K562 (cell line): ENCODE measurements around the gene SFXN5. TPM values are rescaled to one million over a fixed set of nuclear protein-coding genes. Genes with fewer than 3 reads are reported as not detected.

Experiments used
- ATAC-seq: fragments of 200-7000 bp; cut with Tn5 transposase; 3 replicates; pipeline ENCODE4 v1.9.1; 2020; ENCODE audit warnings: moderate library complexity
- BruUV-seq: library from RNA; stranded (reverse); fragments of 400-500 nt; replicated peaks from 2 replicates; lab custom pipeline; 2021; lab: Mats Ljungman, UMichigan
- CTCF ChIA-PET: fragments of 300-600 bp; formaldehyde crosslinking; extraction: SDS; loops from one replicate; lab custom pipeline; 2021; ENCODE audit warnings: low intra/inter-chr PET ratio; lab: Yijun Ruan, JAX
- POLR2A ChIA-PET: fragments of 300-600, 350-650 bp; sonication (Branson Sonifier 250); formaldehyde crosslinking; extraction: SDS; loops from one replicate; lab custom pipeline; 2021; ENCODE audit warnings: antibody characterized with exemption, inconsistent platforms; lab: Yijun Ruan, JAX
- DNase-seq, 4 experiments: peaks; one replicate each; pipeline versions ENCODE4 v3.0.0 to v3.0.0-alpha.2; 2011 to 2018; ENCODE audit warnings: low spot score in 3 of 4, mixed read lengths in 3 of 4; ENCODE audit errors: extremely low read depth in 1 of 4
- FAIRE-seq: peaks from 2 replicates; lab custom pipeline; 2011; peaks lifted over from hg19 to GRCh38; lab: Jason Lieb, UNC
- H2AFZ ChIP-seq: 2 replicates; pipeline ENCODE4 v1.6.0; 2011; ENCODE audit warnings: low read depth, low read length, control low read depth, inconsistent platforms
- H3K27ac ChIP-seq: fragments of 200-600 bp; 3 replicates; pipeline ENCODE4 v1.8.0; 2011; ENCODE audit warnings: low read depth, mild to moderate bottlenecking, control low read depth, inconsistent platforms, low read length, moderate library complexity, mixed read lengths; ENCODE audit errors: extremely low read depth
- H3K27me3 ChIP-seq, 2 experiments: fragments of 300-600 bp in 1 of 2; 2 replicates in 1 of 2; 3 replicates in 1 of 2; pipeline versions ENCODE4 v1.6.0 to v1.8.0; 2011; ENCODE audit warnings: inconsistent platforms in 2 of 2, low read length in 2 of 2, mild to moderate bottlenecking in 1 of 2, mixed read lengths in 1 of 2, moderate library complexity in 1 of 2; ENCODE audit not compliant: control insufficient read depth in 2 of 2, insufficient read depth in 2 of 2
- H3K36me3 ChIP-seq: fragments of 300-600 bp; 3 replicates; pipeline ENCODE4 v1.8.0; 2011; ENCODE audit warnings: mild to moderate bottlenecking, low read length, inconsistent platforms; ENCODE audit not compliant: control insufficient read depth, insufficient read depth
- H3K4me1 ChIP-seq, 2 experiments: fragments of 200-600 bp in 1 of 2; replicated peaks in 1 of 2; 2 replicates in 1 of 2; 3 replicates in 1 of 2; pipeline versions ENCODE4 v1.5.1 to v1.8.0; 2011; ENCODE audit warnings: inconsistent platforms in 2 of 2, low read length in 2 of 2, mild to moderate bottlenecking in 1 of 2, mixed read lengths in 1 of 2, moderate library complexity in 1 of 2; ENCODE audit not compliant: control insufficient read depth in 2 of 2, insufficient read depth in 2 of 2
- H3K4me2 ChIP-seq: 2 replicates; pipeline ENCODE4 v1.6.1; 2011; ENCODE audit warnings: low read length, control low read depth, inconsistent platforms, mixed read lengths; ENCODE audit not compliant: insufficient read depth
- H3K4me3 ChIP-seq: fragments of 200-600 bp; sonication (generic), shearing (Covaris generic); 2 replicates; pipeline ENCODE4 v1.5.1; 2016; ENCODE audit warnings: control low read depth, inconsistent platforms
- H3K79me2 ChIP-seq: fragments of 200-600 bp; 3 replicates; pipeline ENCODE4 v1.8.0; 2011; ENCODE audit warnings: low read length, inconsistent platforms; ENCODE audit not compliant: control insufficient read depth, insufficient read depth
- H3K9ac ChIP-seq, 2 experiments: 2 replicates each; pipeline versions ENCODE4 v1.6.0 to v1.6.1; 2011; ENCODE audit warnings: low read depth in 2 of 2, low read length in 2 of 2, control low read depth in 1 of 2, inconsistent platforms in 1 of 2, mild to moderate bottlenecking in 1 of 2, mixed read lengths in 1 of 2; ENCODE audit not compliant: insufficient read depth in 1 of 2
- H3K9me1 ChIP-seq: one replicate; pipeline ENCODE4 v1.6.0; 2011; ENCODE audit warnings: inconsistent platforms, mild to moderate bottlenecking, low read length, moderate library complexity; ENCODE audit not compliant: control insufficient read depth, insufficient read depth
- H3K9me3 ChIP-seq: replicated peaks from 2 replicates; pipeline ENCODE4 v1.5.1; 2011; ENCODE audit warnings: low read depth, low read length, inconsistent platforms; ENCODE audit not compliant: control insufficient read depth, insufficient read depth
- H4K20me1 ChIP-seq: replicated peaks from 2 replicates; pipeline ENCODE4 v1.6.1; 2011; ENCODE audit warnings: low read length, inconsistent platforms, mixed read lengths; ENCODE audit not compliant: control insufficient read depth, insufficient read depth
- CAMTA2 ChIP-seq: fragments of 250-450 bp; sonication (Bioruptor Pico); conservative IDR thresholded peaks from 2 replicates; pipeline ENCODE4 v1.5.1; 2022
- DPF2 ChIP-seq: fragments of 450-650 bp; IDR thresholded peaks from 2 replicates; pipeline ENCODE4 v1.6.1; 2016
- EZH2 ChIP-seq: IDR thresholded peaks from 2 replicates; pipeline ENCODE4 v1.6.1; 2012; ENCODE audit warnings: low read depth, mild to moderate bottlenecking, inconsistent platforms, low read length, borderline replicate concordance
- NFXL1 ChIP-seq: fragments of 450-650 bp; formaldehyde crosslinking; IDR thresholded peaks from 2 replicates; pipeline ENCODE4 v1.4.0; 2021; ENCODE audit warnings: mild to moderate bottlenecking
- POU5F1 ChIP-seq: fragments of 150-350 bp; IDR thresholded peaks from 2 replicates; pipeline ENCODE4 v1.6.1; 2014; ENCODE audit warnings: borderline replicate concordance, low read length, low read depth, mild to moderate bottlenecking; ENCODE audit not compliant: partially characterized antibody
- TCFL5 ChIP-seq: fragments of 250-450 bp; sonication (Bioruptor Pico); conservative IDR thresholded peaks from 2 replicates; pipeline ENCODE4 v1.6.1; 2021; ENCODE audit warnings: mild to moderate bottlenecking, moderate library complexity, matching md5 sums
- WGBS: fragments of 100-300 bp; shearing (Covaris generic); methylation state at CpG from one replicate; pipeline ENCODE4 v1.1.6; 2016; ENCODE audit warnings: low coverage, mixed read lengths; ENCODE audit not compliant: insufficient coverage; ENCODE audit errors: missing lambda C conversion rate; 5-methylcytosine and 5-hydroxymethylcytosine counted together
- in situ Hi-C: fragments of 300-500 bp; cut with MboI; formaldehyde crosslinking; loops from 4 replicates; pipeline ENCODE4 v1.15.0; 2018; ENCODE audit warnings: inconsistent platforms, mixed read lengths
- intact Hi-C: fragments of 100-400 bp; cut with micrococcal nuclease; formaldehyde crosslinking; loops from 2 replicates; pipeline ENCODE4 v1.14.2; 2022
- polyA plus RNA-seq, 8 experiments: library from polyadenylated mRNA; depleted of rRNA in 4 of 8; stranded (reverse) in 5 of 8; unstranded in 3 of 8; fragments of >200 nt; fragmentation: Nextera tagmentation in 2 of 8; fragmentation: Illumina TruSeq in 1 of 8; extraction: Ambion mirVana in 2 of 8; extraction: Trizol in 1 of 8; gene quantifications; 2 replicates each; pipeline versions ENCODE4 v1.2.1 to v1.2.3, GENCODE V29; 2011 to 2014; ENCODE audit warnings: inconsistent platforms in 1 of 8, missing spikeins in 1 of 8
- total RNA-seq, 7 experiments: library from RNA; depleted of rRNA in 6 of 7; stranded (reverse); fragments of >200 nt in 6 of 7; fragmentation: Illumina TruSeq in 2 of 7; extraction: Trizol in 2 of 7; gene quantifications; 2 replicates each; pipeline versions ENCODE4 v1.2.1 to v1.2.3, GENCODE V29; 2011 to 2021; ENCODE audit warnings: low replicate concordance in 1 of 7
- TF ChIP-seq, protein P1 (sequence below), 2 experiments: fragments of 200-800 bp in 1 of 2; sonication (Bioruptor generic) in 1 of 2; sonication (generic) in 1 of 2; formaldehyde crosslinking in 1 of 2; IDR thresholded peaks in 1 of 2; conservative IDR thresholded peaks in 1 of 2; 2 replicates each; pipeline versions ENCODE4 v1.5.0 to v1.6.1; 2016 to 2020; ENCODE audit warnings: missing compliant biosample characterization in 1 of 2, missing genetic modification characterization in 1 of 2, missing genetic modification reagents in 1 of 2
- TF ChIP-seq, protein P2 (sequence below): IDR thresholded peaks from 2 replicates; pipeline ENCODE4 v1.6.1; 2011; ENCODE audit warnings: borderline replicate concordance, low read depth, mild to moderate bottlenecking, moderate library complexity, low read length; ENCODE audit not compliant: insufficient read depth, poor library complexity, severe bottlenecking

The SFXN5 gene
- total and polyA plus RNA-seq, 9 of the 15 experiments (the other 6 are each of a cell fraction or from before 2014, with no cell fraction given): 8.3 to 22.6 (median 16.0) TPM

DNA sequence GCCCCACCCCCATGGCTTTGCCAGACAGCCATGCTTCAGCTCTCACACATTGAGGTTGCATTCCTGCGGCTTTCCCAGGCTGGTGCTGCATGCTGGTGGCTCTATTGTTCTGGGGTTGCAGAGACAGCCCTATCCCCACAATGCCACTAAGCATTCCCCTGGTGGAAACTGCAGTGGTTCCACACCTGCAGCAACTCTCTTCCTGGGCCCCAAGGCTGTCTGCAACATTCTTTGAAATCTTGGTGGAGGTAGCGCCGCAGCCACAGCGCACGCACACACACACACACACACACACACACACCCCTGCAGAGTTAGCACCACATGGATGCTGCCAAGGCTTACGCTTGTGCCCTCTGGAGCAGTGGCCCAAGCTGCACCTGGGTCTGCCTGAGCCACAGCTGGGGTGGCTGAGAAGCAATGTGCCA is 21.4 kb downstream of the SFXN5 start:
- no peak overlapping the region for H3K4me3 ChIP-seq
- FAIRE-seq (no peak), ATAC-seq (no peak), DNase-seq (no peak)
- H3K27ac ChIP-seq: no peak overlapping the region
- H3K9ac ChIP-seq: peak overlapping the region in 1 of 2 experiments; percentile 68; a peak in 1 of 4 replicates
- H3K36me3 ChIP-seq: peaks cover 3% of the 10 kb centered on the region; the same call in 2 of the 3 replicates
- POLR2A ChIA-PET: interaction anchor here (1.3 kb wide), 1 partner anchor 9 kb away, joined by 3 read pairs; no protein-coding TSS in a partner anchor
- no TSS peak for BruUV-seq
- no peaks in the 10 kb centered on the region for H4K20me1 ChIP-seq
- TF ChIP-seq DPF2: no peak
- TF ChIP-seq, protein P1, sequence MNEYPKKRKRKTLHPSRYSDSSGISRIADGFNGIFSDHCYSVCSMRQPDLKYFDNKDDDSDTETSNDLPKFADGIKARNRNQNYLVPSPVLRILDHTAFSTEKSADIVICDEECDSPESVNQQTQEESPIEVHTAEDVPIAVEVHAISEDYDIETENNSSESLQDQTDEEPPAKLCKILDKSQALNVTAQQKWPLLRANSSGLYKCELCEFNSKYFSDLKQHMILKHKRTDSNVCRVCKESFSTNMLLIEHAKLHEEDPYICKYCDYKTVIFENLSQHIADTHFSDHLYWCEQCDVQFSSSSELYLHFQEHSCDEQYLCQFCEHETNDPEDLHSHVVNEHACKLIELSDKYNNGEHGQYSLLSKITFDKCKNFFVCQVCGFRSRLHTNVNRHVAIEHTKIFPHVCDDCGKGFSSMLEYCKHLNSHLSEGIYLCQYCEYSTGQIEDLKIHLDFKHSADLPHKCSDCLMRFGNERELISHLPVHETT (CRISPR knock-in tag; conservative IDR thresholded peaks at IDR 0.05 in 1 of 2, IDR thresholded peaks at IDR 0.05 in 1 of 2): no peak
- TF ChIP-seq EZH2: no peak
- no peak for TF ChIP-seq POU5F1
- TF ChIP-seq TCFL5 (CRISPR knock-in tag): no peak
- TF ChIP-seq, protein P2, sequence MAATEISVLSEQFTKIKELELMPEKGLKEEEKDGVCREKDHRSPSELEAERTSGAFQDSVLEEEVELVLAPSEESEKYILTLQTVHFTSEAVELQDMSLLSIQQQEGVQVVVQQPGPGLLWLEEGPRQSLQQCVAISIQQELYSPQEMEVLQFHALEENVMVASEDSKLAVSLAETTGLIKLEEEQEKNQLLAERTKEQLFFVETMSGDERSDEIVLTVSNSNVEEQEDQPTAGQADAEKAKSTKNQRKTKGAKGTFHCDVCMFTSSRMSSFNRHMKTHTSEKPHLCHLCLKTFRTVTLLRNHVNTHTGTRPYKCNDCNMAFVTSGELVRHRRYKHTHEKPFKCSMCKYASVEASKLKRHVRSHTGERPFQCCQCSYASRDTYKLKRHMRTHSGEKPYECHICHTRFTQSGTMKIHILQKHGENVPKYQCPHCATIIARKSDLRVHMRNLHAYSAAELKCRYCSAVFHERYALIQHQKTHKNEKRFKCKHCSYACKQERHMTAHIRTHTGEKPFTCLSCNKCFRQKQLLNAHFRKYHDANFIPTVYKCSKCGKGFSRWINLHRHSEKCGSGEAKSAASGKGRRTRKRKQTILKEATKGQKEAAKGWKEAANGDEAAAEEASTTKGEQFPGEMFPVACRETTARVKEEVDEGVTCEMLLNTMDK: no peak
- TF ChIP-seq NFXL1: no peak
- no peak for TF ChIP-seq CAMTA2
- intact Hi-C loops: no loop called here
- H3K79me2 ChIP-seq: no peaks in the 10 kb centered on the region
- no peaks in the 10 kb centered on the region for H3K9me3 ChIP-seq
- CTCF ChIA-PET: no interaction called here
- H2AFZ ChIP-seq: no peak overlapping the region
- in situ Hi-C loops: no loop called here
- 93% methylated on average over 6 of the region's 6 CpGs for WGBS
- H3K4me2 ChIP-seq: no peak overlapping the region
- H3K4me1 ChIP-seq: peaks cover 0 to 4% of the 10 kb centered on the region in 2 experiments; a peak in 1 of 5 replicates
- no peaks in the 10 kb centered on the region for H3K27me3 ChIP-seq
- H3K9me1 ChIP-seq: no peaks in the 10 kb centered on the region
